B cell (primary cell): Measurements from ENCODE around the gene SCYL3. TPM values are rescaled to one million over a fixed set of nuclear protein-coding genes. Genes with fewer than 3 reads are reported as not detected.

Experiments
- ATAC-seq: fragments of 200-7000 bp; cut with Tn5 transposase; one replicate; pipeline ENCODE4 v1.10.0; 2021; ENCODE audit warnings: low read depth, mild to moderate bottlenecking, moderate number of reproducible peaks, moderate library complexity
- CTCF ChIA-PET: fragments of 350-600 bp; sonication (Branson Sonifier 250); formaldehyde crosslinking; loops from one replicate; lab custom pipeline; 2021; ENCODE audit warnings: antibody characterized with exemption, inconsistent platforms; lab: Charles Lee
- POLR2A ChIA-PET: fragments of 350-600 bp; sonication (Branson Sonifier 250); formaldehyde crosslinking; loops from one replicate; lab custom pipeline; 2021; ENCODE audit warnings: antibody characterized with exemption; lab: Charles Lee
- DNase-seq: peaks from one replicate; pipeline ENCODE4 v3.0.0; 2013
- H2AFZ ChIP-seq: 2 replicates; pipeline ENCODE4 v1.6.1; 2012; ENCODE audit warnings: mild to moderate bottlenecking, low read depth, low read length; ENCODE audit not compliant: insufficient read depth, poor library complexity, severe bottlenecking
- H3K27ac ChIP-seq, 2 donors: 1 replicate in 1 of 2; 2 replicates in 1 of 2; pipeline ENCODE4 v1.5.1; 2012 to 2013; ENCODE audit warnings: low read length in 2 of 2, mild to moderate bottlenecking in 2 of 2, moderate library complexity in 1 of 2
- H3K27me3 ChIP-seq, 4 experiments: fragments of 200-600 bp in 1 of 4; sonication (generic) in 1 of 4; replicated peaks in 1 of 4; 1 replicate in 2 of 4; 2 replicates in 2 of 4; pipeline versions ENCODE4 v1.6.1 to v1.7.0; 2013 to 2016; ENCODE audit warnings: low read length in 3 of 4, mild to moderate bottlenecking in 2 of 4, mixed read lengths in 1 of 4, moderate library complexity in 1 of 4; ENCODE audit not compliant: insufficient read depth in 4 of 4, control insufficient read depth in 3 of 4; ENCODE audit errors: control extremely low read depth in 1 of 4
- H3K36me3 ChIP-seq, 2 experiments: replicated peaks in 1 of 2; 1 replicate in 1 of 2; 2 replicates in 1 of 2; pipeline versions ENCODE4 v1.6.1 to v1.7.1; 2013; ENCODE audit warnings: low read length in 1 of 2; ENCODE audit not compliant: insufficient read depth in 2 of 2, control insufficient read depth in 1 of 2; ENCODE audit errors: control extremely low read depth in 1 of 2, extremely low read depth in 1 of 2
- H3K4me1 ChIP-seq, 2 donors: fragments of 200-600 bp in 1 of 2; sonication (generic) in 1 of 2; 1 replicate in 1 of 2; 2 replicates in 1 of 2; pipeline versions ENCODE4 v1.5.1 to v1.6.1; 2013 to 2017; ENCODE audit warnings: low read length in 2 of 2; ENCODE audit not compliant: control insufficient read depth in 2 of 2, insufficient read depth in 2 of 2
- H3K4me2 ChIP-seq: replicated peaks from 2 replicates; pipeline ENCODE3; 2012; ENCODE audit warnings: mild to moderate bottlenecking, low read depth, low read length; ENCODE audit not compliant: poor library complexity, severe bottlenecking
- H3K4me3 ChIP-seq, 5 experiments: fragments of 200-600 bp in 1 of 5; sonication (generic) in 1 of 5; 1 replicate in 3 of 5; 2 replicates in 2 of 5; pipeline versions ENCODE4 v1.5.1 to v1.7.0; 2011 to 2016; ENCODE audit warnings: low read length in 4 of 5, mild to moderate bottlenecking in 4 of 5, low read depth in 2 of 5, control low read depth in 1 of 5, moderate library complexity in 1 of 5; ENCODE audit not compliant: insufficient read depth in 1 of 5; ENCODE audit errors: control extremely low read depth in 1 of 5, extremely low read depth in 1 of 5
- H3K79me2 ChIP-seq: fragments of 200-600 bp; sonication (generic); one replicate; pipeline ENCODE4 v1.6.0; 2016; ENCODE audit warnings: low read length; ENCODE audit not compliant: control insufficient read depth, insufficient read depth
- H3K9ac ChIP-seq: fragments of 200-600 bp; sonication (generic); 2 replicates; pipeline ENCODE4 v1.6.1; 2017; ENCODE audit warnings: mild to moderate bottlenecking, low read length, moderate library complexity
- H3K9me3 ChIP-seq, 3 donors: one replicate each; pipeline versions ENCODE4 v1.6.1 to v1.7.1; 2013; ENCODE audit warnings: low read length in 2 of 3; ENCODE audit not compliant: control insufficient read depth in 2 of 3, insufficient read depth in 1 of 3; ENCODE audit errors: control extremely low read depth in 1 of 3
- H4K20me1 ChIP-seq: 2 replicates; pipeline ENCODE4 v1.6.0; 2012; ENCODE audit warnings: mild to moderate bottlenecking, low read length; ENCODE audit not compliant: insufficient read depth, control insufficient read depth, poor library complexity, severe bottlenecking
- H3K27ac Mint-ChIP-seq: one replicate; pipeline ENCODE4 v1.8.0; 2021; ENCODE audit warnings: mixed read lengths
- H3K27me3 Mint-ChIP-seq: one replicate; pipeline ENCODE4 v1.8.0; 2021; ENCODE audit warnings: mixed read lengths
- H3K4me1 Mint-ChIP-seq: one replicate; pipeline ENCODE4 v1.8.0; 2021; ENCODE audit warnings: mixed read lengths
- H3K4me3 Mint-ChIP-seq: one replicate; pipeline ENCODE4 v1.8.0; 2021; ENCODE audit warnings: mixed read lengths
- H3K9me3 Mint-ChIP-seq: one replicate; pipeline ENCODE4 v1.8.0; 2022; ENCODE audit warnings: mixed read lengths; ENCODE audit not compliant: insufficient read depth
- CTCF ChIP-seq: fragments of 200-600 bp; IDR thresholded peaks from one replicate; pipeline ENCODE4 v1.8.0; 2022; ENCODE audit warnings: antibody characterized with exemption, mild to moderate bottlenecking
- EZH2 ChIP-seq: IDR thresholded peaks from 2 replicates; pipeline ENCODE4 v1.6.1; 2012; ENCODE audit warnings: borderline replicate concordance, low read depth, mild to moderate bottlenecking, moderate library complexity, low read length; ENCODE audit not compliant: insufficient read depth, poor library complexity, severe bottlenecking
- WGBS: methylation state at CpG from one replicate; pipeline ENCODE4 v1.1.5; 2013; ENCODE audit warnings: missing lambda C conversion rate; ENCODE audit not compliant: insufficient coverage; 5-methylcytosine and 5-hydroxymethylcytosine counted together
- intact Hi-C: fragments of 100-400 bp; cut with micrococcal nuclease; formaldehyde crosslinking; loops from one replicate; pipeline ENCODE4 v1.10.0; 2022
- polyA plus RNA-seq: library from polyadenylated mRNA; depleted of rRNA; stranded (reverse); fragments of >200 nt; gene quantifications from 2 replicates; pipeline ENCODE4 v1.2.3, GENCODE V29; 2012
- total RNA-seq, 2 donors: library from RNA; stranded (reverse); fragments of 120-200 nt in 1 of 2; gene quantifications; 1 replicate in 1 of 2; 2 replicates in 1 of 2; pipeline versions ENCODE4 v1.2.3 to v1.2.4, GENCODE V29; 2013 to 2022

SCYL3 gene
- total and polyA plus RNA-seq, 2 donors (not counting 1 experiment from before 2014, with no cell fraction given) = 14.2 to 18.4 TPM

GRCh38 chr1:169925505-169926482 is 32.1 kb upstream of the SCYL3 start:
- POLR2A ChIA-PET = no interaction called here
- no peaks in the 10 kb centered on the region for H3K4me1 ChIP-seq
- H3K4me2 ChIP-seq = no peak overlapping the region
- H3K36me3 ChIP-seq = peaks cover 0 to 3% of the 10 kb centered on the region in 2 experiments
- H3K27me3 ChIP-seq = no peaks in the 10 kb centered on the region
- H2AFZ ChIP-seq = no peak overlapping the region
- H3K79me2 ChIP-seq = no peaks in the 10 kb centered on the region
- H3K4me3 Mint-ChIP-seq = no peak overlapping the region
- H3K9ac ChIP-seq = no peak overlapping the region
- DNase-seq (no peak), ATAC-seq (no peak)
- intact Hi-C loops = no loop called here
- CTCF ChIA-PET = interaction anchor here (3.3 kb wide), 1 partner anchor 1004 kb away, joined by 40 read pairs; no protein-coding TSS in a partner anchor
- no CpG with 5 or more reads among the region's 3 CpGs for WGBS
- H3K27ac ChIP-seq = no peak overlapping the region
- H3K9me3 ChIP-seq = no peaks in the 10 kb centered on the region
- no peaks in the 10 kb centered on the region for H3K27me3 Mint-ChIP-seq
- no peak for TF ChIP-seq EZH2
- TF ChIP-seq CTCF = no peak
- H3K4me1 Mint-ChIP-seq = no peaks in the 10 kb centered on the region
- H3K27ac Mint-ChIP-seq = no peak overlapping the region
- no peak overlapping the region for H3K4me3 ChIP-seq
- no peaks in the 10 kb centered on the region for H4K20me1 ChIP-seq
- no peaks in the 10 kb centered on the region for H3K9me3 Mint-ChIP-seq

- H3K36me3 ChIP-seq = peaks cover 0 to 3% of the 10 kb centered on the region in 2 experiments
- H4K20me1 ChIP-seq = no peaks in the 10 kb centered on the region
- no peak overlapping the region for H3K27ac ChIP-seq
- no peaks in the 10 kb centered on the region for H3K79me2 ChIP-seq
- no peak for ATAC-seq
- intact Hi-C loops = no loop called here
- H3K27me3 ChIP-seq = no peaks in the 10 kb centered on the region
- no peak overlapping the region for H3K4me3 ChIP-seq
- H3K9me3 ChIP-seq = no peaks in the 10 kb centered on the region
- H3K27me3 Mint-ChIP-seq = no peaks in the 10 kb centered on the region
- CTCF ChIA-PET = no interaction called here
- no peak overlapping the region for H2AFZ ChIP-seq
- H3K4me2 ChIP-seq = no peak overlapping the region
- POLR2A ChIA-PET = no interaction called here
- no peaks in the 10 kb centered on the region for H3K4me1 Mint-ChIP-seq
- H3K9me3 Mint-ChIP-seq = no peaks in the 10 kb centered on the region
- 100% methylated on average over 1 of the region's 2 CpGs for WGBS
- no peak for DNase-seq
- H3K9ac ChIP-seq = no peak overlapping the region
- no peak overlapping the region for H3K4me3 Mint-ChIP-seq
- no peak for TF ChIP-seq EZH2
- TF ChIP-seq CTCF = no peak
- H3K4me1 ChIP-seq = no peaks in the 10 kb centered on the region
- no peak overlapping the region for H3K27ac Mint-ChIP-seq
Observed at GRCh38 chr1:169924829-169925228, 31.1 kb upstream of the SCYL3 start.
